Tibial artery (tissue), 4 donors: Measurements from ENCODE around the gene FUOM.

Experiments used
- DNase-seq, 2 donors: peaks; one replicate each; pipeline ENCODE4 v3.0.0-alpha.2; 2019
- H3K27ac ChIP-seq, 2 donors: fragments of 200-600 bp; sonication (generic) in 1 of 2; 1 replicate in 1 of 2; 2 replicates in 1 of 2; pipeline ENCODE4 v1.5.1; 2018 to 2019; ENCODE audit warnings: mild to moderate bottlenecking in 1 of 2
- H3K27me3 ChIP-seq, 2 donors: fragments of 200-600 bp; sonication (generic) in 1 of 2; one replicate each; pipeline versions ENCODE4 v1.5.1 to v1.6.0; 2016 to 2019
- H3K36me3 ChIP-seq, 3 donors: fragments of 200-600 bp; sonication (generic) in 2 of 3; one replicate each; pipeline ENCODE4 v1.5.1; 2016 to 2019; ENCODE audit warnings: mild to moderate bottlenecking in 2 of 3
- H3K4me1 ChIP-seq, 4 donors: fragments of 200-600 bp; sonication (generic) in 2 of 4; 1 replicate in 3 of 4; 2 replicates in 1 of 4; pipeline ENCODE4 v1.5.1; 2016 to 2019
- H3K4me3 ChIP-seq, 2 donors: fragments of 200-600 bp; sonication (generic) in 1 of 2; 1 replicate in 1 of 2; 2 replicates in 1 of 2; pipeline ENCODE4 v1.5.1; 2018 to 2019; ENCODE audit warnings: mild to moderate bottlenecking in 2 of 2
- H3K9me3 ChIP-seq, 3 donors: fragments of 200-600 bp; sonication (generic) in 1 of 3; one replicate each; pipeline ENCODE4 v1.5.1; 2016 to 2019
- intact Hi-C: fragments of 100-400 bp; cut with DNase I; formaldehyde crosslinking; loops from one replicate; pipeline ENCODE4 v1.15.0; 2023; ENCODE audit warnings: low total_unique reads
- TF ChIP-seq, protein P1 (sequence below), 2 experiments: fragments of 200-600 bp in 1 of 2; fragments of 450-650 bp in 1 of 2; IDR thresholded peaks; one replicate each; pipeline ENCODE4 v1.5.1; 2017 to 2019; ENCODE audit warnings: antibody characterized with exemption in 2 of 2, mild to moderate bottlenecking in 1 of 2, moderate library complexity in 1 of 2

FUOM gene

DNA sequence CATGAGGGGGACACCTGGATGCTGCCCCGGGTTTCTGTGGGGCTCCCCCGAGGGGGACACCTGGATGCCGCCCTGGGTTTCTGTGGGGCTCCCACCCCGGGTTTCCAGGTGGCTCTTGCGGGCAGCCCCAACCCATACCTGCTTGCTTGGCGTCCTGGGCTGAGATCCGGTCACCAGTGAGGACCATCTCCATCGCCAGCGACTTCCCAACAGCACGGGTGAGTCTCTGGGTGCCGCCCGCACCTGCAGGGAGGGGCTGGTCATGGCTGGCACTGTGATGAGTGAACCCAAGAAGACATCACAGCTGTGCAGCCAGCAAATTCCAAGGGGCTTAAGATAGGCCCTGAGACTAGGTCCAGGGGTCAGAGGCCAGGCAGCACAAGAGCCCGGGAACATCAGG, 8.9 kb upstream of the FUOM start:
- intact Hi-C loops: no loop called here
- DNase-seq: peak in 1 of 2 donors; percentile 62
- Histone ChIP-seq H3K36me3 (peaks cover 48 to 96% (median 79%) of the 10 kb centered on the region in 3 donors), H3K4me3 (no peak overlapping the region), H3K27me3 (no peaks in the 10 kb centered on the region), H3K4me1 (peaks cover 0 to 2% (median 0%) of the 10 kb centered on the region in 4 donors), H3K27ac (no peak overlapping the region), H3K9me3 (no peaks in the 10 kb centered on the region)
- TF ChIP-seq, protein P1, sequence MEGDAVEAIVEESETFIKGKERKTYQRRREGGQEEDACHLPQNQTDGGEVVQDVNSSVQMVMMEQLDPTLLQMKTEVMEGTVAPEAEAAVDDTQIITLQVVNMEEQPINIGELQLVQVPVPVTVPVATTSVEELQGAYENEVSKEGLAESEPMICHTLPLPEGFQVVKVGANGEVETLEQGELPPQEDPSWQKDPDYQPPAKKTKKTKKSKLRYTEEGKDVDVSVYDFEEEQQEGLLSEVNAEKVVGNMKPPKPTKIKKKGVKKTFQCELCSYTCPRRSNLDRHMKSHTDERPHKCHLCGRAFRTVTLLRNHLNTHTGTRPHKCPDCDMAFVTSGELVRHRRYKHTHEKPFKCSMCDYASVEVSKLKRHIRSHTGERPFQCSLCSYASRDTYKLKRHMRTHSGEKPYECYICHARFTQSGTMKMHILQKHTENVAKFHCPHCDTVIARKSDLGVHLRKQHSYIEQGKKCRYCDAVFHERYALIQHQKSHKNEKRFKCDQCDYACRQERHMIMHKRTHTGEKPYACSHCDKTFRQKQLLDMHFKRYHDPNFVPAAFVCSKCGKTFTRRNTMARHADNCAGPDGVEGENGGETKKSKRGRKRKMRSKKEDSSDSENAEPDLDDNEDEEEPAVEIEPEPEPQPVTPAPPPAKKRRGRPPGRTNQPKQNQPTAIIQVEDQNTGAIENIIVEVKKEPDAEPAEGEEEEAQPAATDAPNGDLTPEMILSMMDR (IDR thresholded peaks at IDR 0.05): no peak

DNA sequence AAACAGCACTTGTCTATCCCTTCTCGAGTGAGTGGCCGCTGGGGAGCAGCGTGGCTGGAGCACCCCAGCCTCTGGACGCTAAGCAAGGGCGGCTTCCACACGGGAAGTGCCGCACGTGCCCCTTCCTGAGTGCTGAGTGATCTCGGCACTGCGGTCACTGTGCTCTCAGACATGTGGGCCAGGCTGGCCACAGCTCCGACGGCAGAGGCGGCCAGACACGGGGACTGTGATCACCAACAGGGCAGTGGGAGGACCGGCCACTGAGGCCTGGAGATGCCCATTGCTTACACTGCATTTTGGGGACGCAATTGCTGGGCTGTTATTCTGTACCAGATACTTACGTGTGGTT, 8.3 kb upstream of the FUOM start:
- no peak overlapping the region for H3K27ac ChIP-seq
- H3K4me1 ChIP-seq: no peaks in the 10 kb centered on the region
- H3K36me3 ChIP-seq: peaks cover 48 to 99% (median 82%) of the 10 kb centered on the region in 3 donors
- TF ChIP-seq, protein P1 (IDR thresholded peaks at IDR 0.05): no peak
- H3K4me3 ChIP-seq: no peak overlapping the region
- intact Hi-C loops: no loop called here
- no peaks in the 10 kb centered on the region for H3K9me3 ChIP-seq
- H3K27me3 ChIP-seq: no peaks in the 10 kb centered on the region
- no peak for DNase-seq

DNA sequence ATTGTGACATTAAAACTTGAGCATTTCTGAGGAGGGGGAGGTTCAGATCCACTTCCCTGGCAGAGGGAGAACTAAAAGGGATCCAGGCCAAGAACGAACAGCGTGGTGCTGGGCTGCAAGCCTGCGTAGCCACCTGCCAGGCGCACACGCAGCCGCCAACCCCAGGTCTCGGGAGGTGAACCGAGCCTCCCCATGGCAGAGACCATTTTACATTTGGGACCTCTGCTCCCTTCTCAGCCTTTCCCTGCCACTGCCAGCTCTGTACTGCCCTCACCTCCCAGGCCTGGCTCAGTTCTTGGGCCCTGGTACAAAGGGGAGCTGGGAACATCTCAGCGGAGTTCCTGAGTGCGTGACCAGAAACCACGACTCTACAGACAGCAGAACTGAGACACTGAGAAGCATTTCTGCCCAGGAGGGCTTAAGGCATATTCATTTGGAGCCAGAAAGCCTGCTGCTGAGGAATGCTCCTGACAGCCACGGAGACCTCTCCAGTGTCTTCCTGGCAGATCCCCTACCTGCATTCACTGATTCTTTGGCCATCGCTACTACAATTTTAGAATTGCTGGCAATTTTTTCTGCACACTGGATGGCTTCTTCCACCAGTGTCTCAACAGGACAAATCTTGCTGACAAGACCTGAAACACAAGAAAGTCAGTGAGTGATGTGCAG, 7.8 kb upstream of the FUOM start:
- Histone ChIP-seq H3K36me3 (peaks cover 48 to 94% (median 81%) of the 10 kb centered on the region in 3 donors), H3K4me3 (no peak overlapping the region), H3K27ac (no peak overlapping the region), H3K27me3 (no peaks in the 10 kb centered on the region), H3K4me1 (no peaks in the 10 kb centered on the region), H3K9me3 (no peaks in the 10 kb centered on the region)
- no peak for DNase-seq
- TF ChIP-seq, protein P1 (IDR thresholded peaks at IDR 0.05): no peak
- intact Hi-C loops: no loop called here

DNA sequence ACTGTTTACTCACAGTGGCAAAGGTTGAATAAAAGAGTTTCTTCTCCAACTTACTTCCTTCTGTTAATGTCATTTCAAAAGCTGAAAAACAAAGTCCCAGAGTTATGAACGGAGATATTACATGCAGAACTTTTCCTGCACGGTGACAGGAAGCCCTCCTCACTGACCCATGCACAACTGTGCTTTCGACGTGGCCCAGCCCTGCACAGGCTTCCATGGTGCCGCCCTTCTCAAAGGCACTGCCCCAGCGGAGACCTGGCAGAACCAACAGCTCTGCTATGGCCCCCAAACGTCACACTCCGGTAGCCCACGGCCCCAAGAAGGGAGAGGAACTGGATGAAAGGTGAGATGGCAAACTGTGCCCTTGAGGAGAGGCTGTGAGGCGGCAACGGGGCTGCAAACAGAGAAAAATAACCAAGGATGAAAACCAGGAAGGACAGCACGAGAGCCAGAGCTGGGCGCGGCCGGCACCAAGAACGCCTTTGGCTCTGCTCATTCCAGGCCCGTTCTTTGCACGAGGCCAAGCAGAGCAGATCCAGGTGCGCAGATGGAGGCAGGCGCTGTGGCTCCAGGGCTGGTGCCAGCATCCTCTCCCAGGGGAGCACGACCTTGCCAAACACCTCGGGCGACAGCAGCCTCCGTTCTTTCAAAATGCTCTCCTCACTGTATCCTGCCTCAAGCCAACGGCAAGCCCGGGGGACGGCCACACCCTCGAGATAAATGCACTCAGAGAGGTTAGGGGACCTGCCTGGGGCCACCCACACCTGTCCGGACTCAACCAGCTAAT, 7.0 kb upstream of the FUOM start:
- TF ChIP-seq, protein P1 (IDR thresholded peaks at IDR 0.05): no peak
- Histone ChIP-seq H3K4me3 (no peak overlapping the region), H3K9me3 (no peaks in the 10 kb centered on the region), H3K27ac (no peak overlapping the region), H3K36me3 (peaks cover 43 to 86% (median 73%) of the 10 kb centered on the region in 3 donors), H3K27me3 (no peaks in the 10 kb centered on the region), H3K4me1 (no peaks in the 10 kb centered on the region)
- DNase-seq: no peak
- intact Hi-C loops: no loop called here

- Histone ChIP-seq H3K9me3 (no peaks in the 10 kb centered on the region), H3K4me3 (no peak overlapping the region), H3K27ac (no peak overlapping the region), H3K27me3 (no peaks in the 10 kb centered on the region), H3K36me3 (peaks cover 26 to 66% (median 54%) of the 10 kb centered on the region in 3 donors), H3K4me1 (peaks cover 0 to 1% (median 0%) of the 10 kb centered on the region in 4 donors)
- TF ChIP-seq, protein P1 (IDR thresholded peaks at IDR 0.05): no peak
- DNase-seq: no peak
- intact Hi-C loops: no loop called here
Measured at GRCh38 chr10:133362846-133363245, 5.0 kb upstream of the FUOM start.
